Measurements from ENCODE around the gene MT2A. TPM values are rescaled to one million over a fixed set of nuclear protein-coding genes. Genes with fewer than 3 reads are reported as not detected.

MT2A gene
- total RNA-seq, 3 donors from 2014 or later (not counting 1 experiment from before 2014, with no cell fraction given): 33.0 to 81.5 (median 70.6) TPM

DNA sequence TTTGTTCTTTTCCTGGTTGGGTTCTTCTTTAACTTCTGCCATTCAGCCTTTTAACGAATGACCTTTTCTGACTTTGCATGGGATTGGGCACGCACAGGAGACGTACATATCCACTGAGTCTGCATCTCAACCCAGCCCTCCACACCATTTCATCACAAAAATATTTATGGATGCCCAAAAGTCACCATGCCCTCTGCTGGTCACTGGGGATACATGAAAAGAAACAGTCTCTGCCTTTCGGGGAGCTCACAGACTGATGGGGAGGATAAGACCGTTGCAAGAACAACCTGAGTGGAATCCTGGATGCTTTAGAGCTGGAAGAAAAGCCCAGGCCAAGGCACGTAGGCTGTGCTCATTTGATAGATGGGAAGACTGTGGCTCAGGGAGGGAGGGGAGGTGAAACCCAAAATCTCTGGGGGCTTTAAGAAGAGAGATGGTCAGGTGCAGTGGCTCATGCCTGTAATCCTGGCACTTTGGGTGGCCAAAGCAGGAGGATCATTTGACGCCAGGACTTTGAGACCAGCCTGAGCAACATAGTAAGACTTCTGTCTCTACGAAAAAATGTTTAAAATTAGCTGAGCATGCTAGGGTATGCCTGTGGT is 7.9 kb upstream of the MT2A start:
- H3K4me3 ChIP-seq (ENCODE audit: low read length): no peak overlapping the region
- Mint-ChIP-seq H3K27ac (no peak overlapping the region), H3K4me1 (peaks cover 0 to 6% of the 10 kb centered on the region in 2 donors), H3K4me3 (no peak overlapping the region), H3K27me3 (ENCODE audit: low read depth in 2 of 2) (peaks cover 17 to 29% of the 10 kb centered on the region in 2 donors), H3K9me3 (no peaks in the 10 kb centered on the region), H3K36me3 (no peaks in the 10 kb centered on the region)
- no peaks in the 10 kb centered on the region for H3K9me3 ChIP-seq (ENCODE audit: control insufficient read depth, insufficient read depth, low read length)
- TF ChIP-seq, protein P1, sequence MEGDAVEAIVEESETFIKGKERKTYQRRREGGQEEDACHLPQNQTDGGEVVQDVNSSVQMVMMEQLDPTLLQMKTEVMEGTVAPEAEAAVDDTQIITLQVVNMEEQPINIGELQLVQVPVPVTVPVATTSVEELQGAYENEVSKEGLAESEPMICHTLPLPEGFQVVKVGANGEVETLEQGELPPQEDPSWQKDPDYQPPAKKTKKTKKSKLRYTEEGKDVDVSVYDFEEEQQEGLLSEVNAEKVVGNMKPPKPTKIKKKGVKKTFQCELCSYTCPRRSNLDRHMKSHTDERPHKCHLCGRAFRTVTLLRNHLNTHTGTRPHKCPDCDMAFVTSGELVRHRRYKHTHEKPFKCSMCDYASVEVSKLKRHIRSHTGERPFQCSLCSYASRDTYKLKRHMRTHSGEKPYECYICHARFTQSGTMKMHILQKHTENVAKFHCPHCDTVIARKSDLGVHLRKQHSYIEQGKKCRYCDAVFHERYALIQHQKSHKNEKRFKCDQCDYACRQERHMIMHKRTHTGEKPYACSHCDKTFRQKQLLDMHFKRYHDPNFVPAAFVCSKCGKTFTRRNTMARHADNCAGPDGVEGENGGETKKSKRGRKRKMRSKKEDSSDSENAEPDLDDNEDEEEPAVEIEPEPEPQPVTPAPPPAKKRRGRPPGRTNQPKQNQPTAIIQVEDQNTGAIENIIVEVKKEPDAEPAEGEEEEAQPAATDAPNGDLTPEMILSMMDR (IDR thresholded peaks at IDR 0.05): peak; percentile 61
- ATAC-seq (peak; percentile 57 to 86 (median 79)), DNase-seq (peak in 1 of 2 donors; percentile 71)
- no peak overlapping the region for H3K27ac ChIP-seq (ENCODE audit: low read length)
- H3K4me1 ChIP-seq (ENCODE audit: control insufficient read depth, insufficient read depth, low read length): no peaks in the 10 kb centered on the region
- no peaks in the 10 kb centered on the region for H3K27me3 ChIP-seq (ENCODE audit: control insufficient read depth, insufficient read depth, low read length)
- no peaks in the 10 kb centered on the region for H3K36me3 ChIP-seq (ENCODE audit: control insufficient read depth, insufficient read depth, low read length)
- WGBS (ENCODE audit: insufficient coverage): 30% methylated on average over 8 of the region's 8 CpGs
- intact Hi-C loops (cut with micrococcal nuclease): loop anchor here (1.0 kb wide), 2 partner anchors 23 to 86 kb away; no protein-coding TSS in a partner anchor

DNA sequence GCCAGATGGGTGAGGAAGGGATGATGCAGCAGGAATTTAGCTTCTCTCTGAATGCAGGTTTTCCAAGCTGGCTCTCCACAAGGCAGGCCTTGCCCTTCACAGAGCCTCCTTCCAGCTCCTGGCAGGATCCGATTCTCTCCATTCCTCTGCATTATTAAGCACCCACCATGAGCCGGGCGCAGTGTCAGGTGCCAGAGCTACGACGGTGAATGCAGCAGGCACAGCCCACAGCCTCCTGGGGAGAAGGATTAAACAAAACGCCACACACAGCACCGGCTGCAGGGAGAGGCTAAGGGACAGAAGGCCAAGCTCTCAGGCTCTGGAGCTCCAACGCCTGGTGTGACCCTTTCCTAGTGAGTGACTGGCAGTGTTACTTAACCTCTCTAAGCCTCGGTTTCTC is 7.1 kb upstream of the MT2A start:
- Mint-ChIP-seq H3K27me3 (ENCODE audit: low read depth in 2 of 2) (peaks cover 17 to 29% of the 10 kb centered on the region in 2 donors), H3K27ac (no peak overlapping the region), H3K9me3 (no peaks in the 10 kb centered on the region), H3K4me1 (peaks cover 2 to 7% of the 10 kb centered on the region in 2 donors), H3K36me3 (no peaks in the 10 kb centered on the region), H3K4me3 (no peak overlapping the region)
- ATAC-seq (no peak), DNase-seq (no peak)
- WGBS (ENCODE audit: insufficient coverage): 77% methylated on average over 9 of the region's 9 CpGs
- intact Hi-C loops (cut with micrococcal nuclease): no loop called here
- H3K27me3 ChIP-seq (ENCODE audit: control insufficient read depth, insufficient read depth, low read length): no peaks in the 10 kb centered on the region
- H3K9me3 ChIP-seq (ENCODE audit: control insufficient read depth, insufficient read depth, low read length): no peaks in the 10 kb centered on the region
- TF ChIP-seq, protein P1 (IDR thresholded peaks at IDR 0.05): no peak
- no peak overlapping the region for H3K4me3 ChIP-seq (ENCODE audit: low read length)
- no peaks in the 10 kb centered on the region for H3K36me3 ChIP-seq (ENCODE audit: control insufficient read depth, insufficient read depth, low read length)
- H3K4me1 ChIP-seq (ENCODE audit: control insufficient read depth, insufficient read depth, low read length): no peaks in the 10 kb centered on the region
- no peak overlapping the region for H3K27ac ChIP-seq (ENCODE audit: low read length)

DNA sequence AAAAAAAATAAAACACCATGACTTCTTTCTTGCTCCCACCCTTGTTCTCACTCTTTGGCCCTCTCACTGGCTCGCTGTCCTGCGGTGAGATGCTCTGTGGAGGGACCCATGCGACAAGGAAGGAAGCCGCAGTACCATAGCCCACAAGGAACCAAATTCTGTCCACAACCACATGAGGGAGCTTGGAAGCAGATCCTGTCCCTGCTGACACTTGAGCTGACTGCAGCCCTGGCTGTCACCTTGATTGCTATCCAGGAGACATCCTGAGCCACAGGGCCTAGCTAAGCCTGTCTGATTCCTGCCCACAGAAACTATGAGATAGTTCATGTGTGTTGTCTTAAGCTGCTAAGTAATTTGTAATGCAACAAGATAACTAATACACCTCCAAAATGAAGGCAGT is 4.8 kb upstream of the MT2A start:
- H3K36me3 Mint-ChIP-seq: no peaks in the 10 kb centered on the region
- Histone ChIP-seq H3K27ac (ENCODE audit: low read length) (no peak overlapping the region), H3K36me3 (ENCODE audit: control insufficient read depth, insufficient read depth, low read length) (no peaks in the 10 kb centered on the region), H3K9me3 (ENCODE audit: control insufficient read depth, insufficient read depth, low read length) (no peaks in the 10 kb centered on the region), H3K27me3 (ENCODE audit: control insufficient read depth, insufficient read depth, low read length) (no peaks in the 10 kb centered on the region), H3K4me3 (ENCODE audit: low read length) (no peak overlapping the region), H3K4me1 (ENCODE audit: control insufficient read depth, insufficient read depth, low read length) (peaks cover 18% of the 10 kb centered on the region)
- 28% methylated on average over 4 of the region's 4 CpGs for WGBS (ENCODE audit: insufficient coverage)
- no peak overlapping the region for H3K4me3 Mint-ChIP-seq
- peaks cover 20 to 28% of the 10 kb centered on the region in 2 donors for H3K4me1 Mint-ChIP-seq
- ATAC-seq: no peak
- intact Hi-C loops (cut with micrococcal nuclease): no loop called here
- H3K27ac Mint-ChIP-seq: no peak overlapping the region
- peaks cover 17% of the 10 kb centered on the region in 2 donors for H3K27me3 Mint-ChIP-seq (ENCODE audit: low read depth in 2 of 2)
- TF ChIP-seq, protein P1 (IDR thresholded peaks at IDR 0.05): no peak
- no peaks in the 10 kb centered on the region for H3K9me3 Mint-ChIP-seq
- DNase-seq: peak in 1 of 2 donors; percentile 59

DNA sequence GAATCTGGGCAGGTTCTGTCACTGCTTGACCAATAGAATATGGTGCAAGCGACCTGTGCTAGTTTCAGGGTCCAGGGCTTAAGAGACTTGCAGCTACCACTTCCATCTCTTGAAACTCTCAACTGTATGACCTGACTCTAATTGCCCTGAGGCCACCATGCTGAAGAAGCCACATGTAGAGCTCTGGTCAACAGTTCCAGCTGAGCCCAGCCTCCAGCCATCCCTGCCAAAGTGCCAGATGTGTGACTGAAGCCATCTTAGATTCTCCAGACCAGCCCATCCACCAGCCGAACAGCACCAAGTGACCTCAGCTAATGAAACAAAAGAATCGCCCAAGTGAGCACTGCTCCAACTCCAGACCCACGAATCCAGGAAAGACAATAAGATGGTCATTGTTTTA is 3.4 kb upstream of the MT2A start:
- H3K27ac ChIP-seq (ENCODE audit: low read length): no peak overlapping the region
- no peak overlapping the region for H3K4me3 Mint-ChIP-seq
- no peaks in the 10 kb centered on the region for H3K36me3 ChIP-seq (ENCODE audit: control insufficient read depth, insufficient read depth, low read length)
- H3K4me3 ChIP-seq (ENCODE audit: low read length): no peak overlapping the region
- peaks cover 34 to 42% of the 10 kb centered on the region in 2 donors for H3K4me1 Mint-ChIP-seq
- TF ChIP-seq, protein P1 (IDR thresholded peaks at IDR 0.05): no peak
- no peaks in the 10 kb centered on the region for H3K9me3 ChIP-seq (ENCODE audit: control insufficient read depth, insufficient read depth, low read length)
- 96% methylated on average over 4 of the region's 4 CpGs for WGBS (ENCODE audit: insufficient coverage)
- peaks cover 14 to 17% of the 10 kb centered on the region in 2 donors for H3K27me3 Mint-ChIP-seq (ENCODE audit: low read depth in 2 of 2)
- intact Hi-C loops (cut with micrococcal nuclease): no loop called here
- DNase-seq (no peak), ATAC-seq (no peak)
- H3K27ac Mint-ChIP-seq: peak overlapping the region in 1 of 2 donors; percentile 32
- H3K36me3 Mint-ChIP-seq: no peaks in the 10 kb centered on the region
- H3K27me3 ChIP-seq (ENCODE audit: control insufficient read depth, insufficient read depth, low read length): no peaks in the 10 kb centered on the region
- peaks cover 32% of the 10 kb centered on the region for H3K4me1 ChIP-seq (ENCODE audit: control insufficient read depth, insufficient read depth, low read length)
- H3K9me3 Mint-ChIP-seq: no peaks in the 10 kb centered on the region

All from natural killer cell (primary cell).